Thymus (tissue), 11 donors: Measurements from ENCODE around the gene FRMD4A. TPM values are rescaled to one million over a fixed set of nuclear protein-coding genes. Genes with fewer than 3 reads are reported as not detected.

Source experiments
- DNase-seq, 9 donors: peaks; one replicate each; pipeline ENCODE4 v3.0.0-alpha.2; 2013; ENCODE audit warnings: low spot score in 9 of 9, low read depth in 6 of 9, missing footprints in 1 of 9
- H3K27ac ChIP-seq, 2 donors: one replicate each; pipeline ENCODE4 v1.5.1; 2013; ENCODE audit warnings: control low read depth in 1 of 2, low read depth in 1 of 2, low read length in 1 of 2, mild to moderate bottlenecking in 1 of 2, moderate library complexity in 1 of 2
- H3K27me3 ChIP-seq, 2 donors: one replicate each; pipeline ENCODE4 v1.5.1; 2013; ENCODE audit warnings: low read length in 1 of 2; ENCODE audit not compliant: control insufficient read depth in 2 of 2, insufficient read depth in 1 of 2
- H3K36me3 ChIP-seq, 2 donors: one replicate each; pipeline ENCODE4 v1.5.1; 2013; ENCODE audit warnings: low read length in 1 of 2, mild to moderate bottlenecking in 1 of 2, moderate library complexity in 1 of 2; ENCODE audit not compliant: control insufficient read depth in 2 of 2, insufficient read depth in 2 of 2
- H3K4me1 ChIP-seq, 2 donors: one replicate each; pipeline ENCODE4 v1.5.1; 2013; ENCODE audit warnings: low read length in 2 of 2; ENCODE audit not compliant: control insufficient read depth in 2 of 2, insufficient read depth in 2 of 2
- H3K4me3 ChIP-seq, 2 donors: one replicate each; pipeline ENCODE4 v1.5.1; 2013; ENCODE audit warnings: low read length in 2 of 2, control low read depth in 1 of 2, mild to moderate bottlenecking in 1 of 2
- H3K9me3 ChIP-seq, 2 donors: one replicate each; pipeline ENCODE4 v1.5.1; 2013; ENCODE audit warnings: low read length in 1 of 2, mild to moderate bottlenecking in 1 of 2; ENCODE audit not compliant: control insufficient read depth in 2 of 2, insufficient read depth in 1 of 2
- WGBS: extraction: QIAGEN DNeasy Blood & Tissue Kit; methylation state at CpG from one replicate; pipeline ENCODE4 v1.1.7; 2013; 5-methylcytosine and 5-hydroxymethylcytosine counted together
- polyA plus RNA-seq: library from polyadenylated mRNA; stranded (reverse); fragments of 200-250 nt; gene quantifications from one replicate; pipeline ENCODE4 v1.2.3, GENCODE V29; 2013
- total RNA-seq: library from RNA; stranded (reverse); fragments of 120-200 nt; gene quantifications from one replicate; pipeline ENCODE4 v1.2.4, GENCODE V29; 2013
- donor health status: healthy.

Gene FRMD4A
- total and polyA plus RNA-seq, 2 donors, result 13.3 to 16.2 TPM

DNA sequence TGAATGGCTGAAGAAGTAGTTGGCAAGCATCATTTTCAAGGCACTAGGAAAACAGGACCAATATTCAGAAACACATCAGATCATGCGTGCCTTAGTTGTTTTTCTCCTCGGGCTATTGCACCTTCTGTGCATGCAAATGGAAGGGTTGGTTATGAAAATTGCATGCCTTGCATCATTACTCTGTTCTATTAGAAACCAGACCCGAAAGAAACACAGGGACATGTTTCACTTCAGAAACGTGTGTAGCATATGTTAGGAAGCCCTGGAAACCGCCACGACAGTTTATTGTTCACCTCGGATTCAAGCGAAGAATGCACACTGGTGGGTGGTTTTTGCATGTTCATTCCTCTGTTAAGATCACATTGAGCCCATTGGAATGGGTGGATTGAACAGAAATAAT is 214.7 kb downstream of the FRMD4A start:
- 97% methylated on average over 8 of the region's 8 CpGs for whole genome bisulfite sequencing
- DNase-seq, result no peak

DNA sequence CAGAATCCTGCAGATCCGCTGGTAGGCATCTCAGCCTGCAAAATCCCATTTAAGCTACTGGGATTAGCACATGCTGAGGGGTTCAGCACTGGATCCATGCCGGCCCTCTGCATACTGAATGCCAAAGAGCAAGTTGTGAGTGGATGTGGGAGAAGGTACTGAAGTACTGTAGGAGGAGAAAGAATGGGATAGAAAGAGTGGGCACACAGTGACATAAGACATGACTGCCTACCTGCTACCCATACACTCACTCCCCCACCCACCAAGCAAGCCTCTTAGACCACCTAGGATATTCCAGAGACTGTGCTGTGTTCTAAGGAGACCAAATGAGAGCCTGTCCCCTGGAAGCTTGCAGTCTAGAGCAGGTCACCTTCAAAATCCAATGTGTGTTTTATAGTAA is 215.9 kb downstream of the FRMD4A start:
- Histone ChIP-seq H3K27me3 (no peaks in the 10 kb centered on the region), H3K27ac (no peak overlapping the region), H3K4me1 (no peaks in the 10 kb centered on the region), H3K9me3 (peaks cover 0 to 1% of the 10 kb centered on the region in 2 donors), H3K4me3 (no peak overlapping the region), H3K36me3 (no peaks in the 10 kb centered on the region)
- DNase-seq, result no peak
- WGBS, result 95% methylated on average over 2 of the region's 2 CpGs

More for the DNA sequence above, 214.7 kb downstream of the FRMD4A start:
- Histone ChIP-seq H3K4me1 (no peaks in the 10 kb centered on the region), H3K4me3 (no peak overlapping the region), H3K27ac (no peak overlapping the region), H3K36me3 (no peaks in the 10 kb centered on the region), H3K27me3 (no peaks in the 10 kb centered on the region), H3K9me3 (peaks cover 0 to 1% of the 10 kb centered on the region in 2 donors)

DNA sequence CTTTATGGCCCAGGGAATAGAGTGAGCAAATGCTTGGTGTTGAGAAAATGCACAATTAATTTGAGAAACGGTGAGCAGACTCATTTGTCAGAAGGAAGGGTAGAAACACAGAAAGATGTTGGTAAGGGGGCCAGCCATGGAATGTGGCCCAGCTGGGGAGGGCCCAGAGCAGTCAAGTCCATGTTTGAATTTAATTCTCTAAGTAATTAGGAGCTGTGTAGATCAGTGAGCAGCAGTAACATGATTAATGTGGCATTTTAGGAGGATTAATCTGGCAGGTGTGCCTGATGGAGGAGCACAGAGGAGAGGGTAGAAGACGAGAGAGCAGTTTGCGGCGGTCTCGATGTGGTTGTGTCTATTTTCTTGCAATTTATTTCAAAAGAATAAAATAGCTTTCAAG is 218.7 kb downstream of the FRMD4A start:
- H3K4me1 ChIP-seq, result no peaks in the 10 kb centered on the region
- H3K36me3 ChIP-seq, result no peaks in the 10 kb centered on the region
- WGBS, result 95% methylated on average over 5 of the region's 5 CpGs
- H3K9me3 ChIP-seq, result peaks cover 0 to 1% of the 10 kb centered on the region in 2 donors
- no peak overlapping the region for H3K4me3 ChIP-seq
- DNase-seq, result no peak
- no peaks in the 10 kb centered on the region for H3K27me3 ChIP-seq
- no peak overlapping the region for H3K27ac ChIP-seq

DNA sequence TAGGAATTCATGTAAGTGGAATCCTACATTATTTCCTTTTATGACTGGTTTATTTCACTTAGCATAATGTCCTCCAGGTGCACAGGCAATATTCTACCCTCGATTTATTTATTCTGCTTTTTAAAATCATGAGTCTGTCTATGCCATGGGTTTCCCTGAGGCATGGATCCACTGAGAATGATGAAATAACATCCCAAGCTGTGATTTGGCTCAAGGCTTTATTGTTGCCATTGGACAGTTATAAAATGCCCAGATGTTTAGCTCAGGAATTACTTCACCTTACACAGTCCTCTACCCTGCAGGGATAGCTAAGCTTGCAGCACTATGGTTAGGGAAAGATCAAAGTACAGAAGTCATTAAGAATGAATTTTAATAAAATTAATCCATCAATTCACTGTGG is 219.5 kb downstream of the FRMD4A start:
- no peak overlapping the region for H3K27ac ChIP-seq
- H3K9me3 ChIP-seq, result peaks cover 0 to 1% of the 10 kb centered on the region in 2 donors
- no peak for DNase-seq
- 99% methylated on average over 1 of the region's 1 CpG for WGBS
- no peaks in the 10 kb centered on the region for H3K27me3 ChIP-seq
- no peaks in the 10 kb centered on the region for H3K4me1 ChIP-seq
- no peaks in the 10 kb centered on the region for H3K36me3 ChIP-seq
- no peak overlapping the region for H3K4me3 ChIP-seq

DNA sequence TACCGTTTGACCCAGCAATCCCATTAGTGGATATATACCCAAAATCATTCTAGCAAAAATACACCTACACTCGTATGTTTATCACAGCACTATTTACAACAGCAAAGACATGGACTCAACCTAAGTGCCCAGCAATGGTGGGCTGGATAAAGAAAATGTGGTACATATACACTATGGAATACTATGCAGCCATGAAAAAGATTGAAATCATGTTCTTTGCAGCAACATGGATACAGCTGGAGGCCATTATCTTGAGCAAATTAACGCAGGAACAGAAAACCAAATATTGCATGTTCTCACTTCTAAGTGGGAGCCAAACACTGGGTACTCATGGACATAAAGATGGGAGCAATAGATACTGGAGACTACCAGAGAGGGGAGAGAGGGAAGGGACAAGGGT is 223.9 kb downstream of the FRMD4A start:
- no peak for DNase-seq
- no peaks in the 10 kb centered on the region for H3K9me3 ChIP-seq
- H3K27me3 ChIP-seq, result no peaks in the 10 kb centered on the region
- H3K36me3 ChIP-seq, result no peaks in the 10 kb centered on the region
- H3K27ac ChIP-seq, result no peak overlapping the region
- no peaks in the 10 kb centered on the region for H3K4me1 ChIP-seq
- WGBS, result 94% methylated on average over 3 of the region's 3 CpGs
- no peak overlapping the region for H3K4me3 ChIP-seq

DNA sequence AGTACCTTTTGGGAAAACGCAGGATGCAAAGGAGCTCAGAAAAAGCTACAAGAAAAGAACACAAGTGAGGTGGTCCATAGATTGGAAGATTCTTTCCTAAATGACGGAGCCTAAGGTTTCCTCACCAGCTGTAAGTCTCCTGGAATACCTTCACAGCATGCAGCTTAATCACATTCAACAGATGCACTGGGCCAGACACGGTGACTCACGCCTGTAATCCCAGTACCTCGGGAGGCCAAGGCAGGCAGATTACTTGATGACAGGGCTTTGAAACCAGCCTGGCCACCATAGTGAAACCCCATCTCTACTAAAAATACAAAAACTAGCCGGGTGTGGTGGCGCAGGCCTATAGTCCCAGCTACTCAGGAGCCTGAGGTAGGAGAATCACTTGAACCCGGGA is 228.7 kb downstream of the FRMD4A start:
- Histone ChIP-seq H3K4me1 (no peaks in the 10 kb centered on the region), H3K36me3 (no peaks in the 10 kb centered on the region), H3K4me3 (no peak overlapping the region), H3K27ac (no peak overlapping the region), H3K27me3 (no peaks in the 10 kb centered on the region), H3K9me3 (no peaks in the 10 kb centered on the region)
- WGBS, result 97% methylated on average over 8 of the region's 8 CpGs
- no peak for DNase-seq

DNA sequence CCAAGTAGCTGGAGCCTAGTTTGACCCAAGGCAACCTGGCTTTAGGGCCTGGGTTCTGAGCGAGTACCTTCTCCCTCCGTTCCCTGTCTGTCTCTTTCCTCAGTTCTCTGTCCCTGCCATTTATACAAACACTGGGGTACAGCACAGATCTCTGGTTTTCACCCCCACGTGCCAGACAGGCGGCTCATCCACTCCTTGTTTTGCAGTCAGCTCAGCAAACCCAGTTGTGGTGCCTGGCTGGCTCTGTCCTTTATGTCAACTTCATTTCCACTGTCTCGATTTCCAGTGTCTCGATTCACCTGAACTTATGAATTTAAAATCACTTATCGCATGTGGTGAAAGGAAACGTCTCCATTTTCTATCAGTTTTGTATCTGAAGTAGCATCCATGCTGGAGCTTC is 230.8 kb downstream of the FRMD4A start:
- no peak overlapping the region for H3K27ac ChIP-seq
- no peak overlapping the region for H3K4me3 ChIP-seq
- no peaks in the 10 kb centered on the region for H3K4me1 ChIP-seq
- no peaks in the 10 kb centered on the region for H3K36me3 ChIP-seq
- no peak for DNase-seq
- H3K9me3 ChIP-seq, result no peaks in the 10 kb centered on the region
- WGBS, result 91% methylated on average over 8 of the region's 8 CpGs
- no peaks in the 10 kb centered on the region for H3K27me3 ChIP-seq

DNA sequence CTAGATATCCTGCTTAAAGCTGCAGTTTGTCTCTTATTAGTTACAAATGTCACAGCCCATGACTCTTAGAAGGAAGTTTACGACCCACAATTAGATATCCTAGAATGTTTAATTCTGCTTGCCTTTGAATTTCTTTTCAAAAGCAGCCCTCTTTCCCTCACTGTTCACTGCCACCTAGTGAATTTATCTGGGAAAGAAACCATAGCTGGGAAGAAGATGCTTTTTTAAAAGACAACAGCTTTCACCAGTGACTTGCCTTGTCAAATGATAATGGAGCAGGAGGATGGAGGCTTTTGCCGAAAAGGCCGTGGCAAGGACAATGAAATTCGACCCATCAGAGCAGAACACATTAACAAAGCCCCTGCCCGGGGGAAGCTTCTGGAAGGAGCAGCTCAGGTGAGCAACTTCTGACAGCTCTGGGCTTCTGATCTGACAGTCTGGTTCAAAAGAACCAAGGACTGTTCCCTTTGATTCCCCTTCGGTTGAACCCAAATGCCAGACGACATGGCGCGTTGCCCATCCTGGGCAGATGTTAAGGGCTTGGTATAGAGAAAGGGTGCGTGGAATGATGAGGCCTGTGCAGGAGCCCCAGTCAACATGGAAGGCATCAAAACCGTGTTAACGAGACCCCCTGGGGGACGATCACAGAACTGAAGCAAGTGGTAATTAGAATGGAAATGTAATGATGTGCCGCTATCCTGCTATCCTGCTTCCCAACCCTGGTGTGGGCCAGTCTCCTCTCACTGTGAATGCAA is 236.8 kb downstream of the FRMD4A start:
- 80% methylated on average over 14 of the region's 14 CpGs for WGBS
- Histone ChIP-seq H3K9me3 (no peaks in the 10 kb centered on the region), H3K4me1 (peaks cover 0 to 3% of the 10 kb centered on the region in 2 donors), H3K4me3 (no peak overlapping the region), H3K27me3 (no peaks in the 10 kb centered on the region), H3K36me3 (no peaks in the 10 kb centered on the region), H3K27ac (no peak overlapping the region)
- DNase-seq, result peak in 2 of 9 donors; percentile 5 to 21

DNA sequence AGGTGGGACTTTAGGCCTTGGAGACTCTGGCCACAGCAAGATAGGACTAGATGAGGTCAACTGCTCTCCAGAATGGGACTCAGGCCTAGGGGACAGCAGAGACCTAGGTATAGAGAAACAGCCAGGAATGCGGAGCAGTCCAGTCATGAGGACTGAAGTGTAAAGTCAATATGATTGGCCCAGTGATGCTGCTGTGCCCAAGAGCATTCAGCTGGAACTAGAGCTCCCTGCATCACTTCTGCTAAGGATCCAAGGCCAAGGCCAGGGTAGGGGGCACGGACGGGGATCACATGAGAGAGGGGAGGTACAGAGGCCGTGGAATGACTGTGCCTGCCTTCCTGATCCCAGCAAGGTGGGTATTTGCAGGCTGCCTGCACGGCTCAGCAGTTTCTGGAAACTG is 237.9 kb downstream of the FRMD4A start:
- WGBS, result 94% methylated on average over 5 of the region's 5 CpGs
- Histone ChIP-seq H3K27me3 (no peaks in the 10 kb centered on the region), H3K9me3 (no peaks in the 10 kb centered on the region), H3K4me1 (peaks cover 0 to 3% of the 10 kb centered on the region in 2 donors), H3K4me3 (no peak overlapping the region), H3K36me3 (no peaks in the 10 kb centered on the region), H3K27ac (no peak overlapping the region)
- DNase-seq, result no peak
